Sciatic nerve (tissue), 2 donors: Measurements from ENCODE around the gene RNF5. TPM values are rescaled to one million over a fixed set of nuclear protein-coding genes. Genes with fewer than 3 reads are reported as not detected.
"Not testable (repeated sequence)": the region's sequence is repeated elsewhere in the genome, so short reads cannot be mapped to it uniquely, and the experiment has no call there.

Source experiments
- ATAC-seq: fragments of 200-7000 bp; cut with Tn5 transposase; one replicate; pipeline ENCODE4 v1.9.1; 2020; ENCODE audit warnings: mild to moderate bottlenecking, moderate library complexity
- DNase-seq: peaks from one replicate; pipeline ENCODE4 v3.0.0-alpha.2; 2020; ENCODE audit warnings: low spot score
- intact Hi-C: fragments of 100-400 bp; cut with DNase I; formaldehyde crosslinking; loops from one replicate; pipeline ENCODE4 v1.14.2; 2022
- total RNA-seq: library from RNA; stranded (reverse); fragmentation: NEBNext Ultra II Directional; extraction: Animal tissue kit (Norgen Biotek cat#: 25700); gene quantifications from one replicate; pipeline ENCODE4 v1.2.1, GENCODE V29; 2021
- donor health status: DM: no; HTN: no; CAD: no.
- donor health status: DM: no; HTN: no; CAD: no.

The RNF5 gene
- total RNA-seq, 1 donor from 2014 or later, result 63.8 TPM

GRCh38 chr6:32171234-32171633 is 7.0 kb upstream of the RNF5 start:
- intact Hi-C loops, result no loop called here
- ATAC-seq (no peak), DNase-seq (no peak)

- ATAC-seq (no peak), DNase-seq (no peak)
- intact Hi-C loops, result no loop called here
These were observed 5.0 kb upstream of the RNF5 start for GRCh38 chr6:32173051-32173727.

- intact Hi-C loops, result no loop called here
- DNase-seq, result no peak
- no peak for ATAC-seq
These were observed 3.8 kb upstream of the RNF5 start for GRCh38 chr6:32174416-32174815.

- ATAC-seq (no peak), DNase-seq (no peak)
- intact Hi-C loops, result no loop called here
These were observed 2.9 kb upstream of the RNF5 start for GRCh38 chr6:32175322-32175710.

GRCh38 chr6:32175711-32176475 is 2.3 kb upstream of the RNF5 start, which contains the start of gene AGPAT1:
AGPAT1 (minus strand) TSS chr6:32176084; CDS start chr6:32171496, 4,588 bp downstream.
- DNase-seq, result peak; percentile 98
- ATAC-seq, result peak; percentile 80
- intact Hi-C loops, result no loop called here

- no peak for DNase-seq
- intact Hi-C loops, result no loop called here
- peak; percentile 1 for ATAC-seq
These were observed 1.6 kb upstream of the RNF5 start for GRCh38 chr6:32176476-32177182.

- ATAC-seq, result peak; percentile 33
- DNase-seq, result no peak
- intact Hi-C loops, result no loop called here
These were observed 920 bp upstream of the RNF5 start for GRCh38 chr6:32177183-32177787.

- DNase-seq (no peak), ATAC-seq (no peak)
- intact Hi-C loops, result no loop called here
These were observed 589 bp downstream of the RNF5 start for GRCh38 chr6:32178547-32179440.

GRCh38 chr6:32179766-32180405 is 1.7 kb downstream of the RNF5 start:
- intact Hi-C loops, result no loop called here
- DNase-seq (no peak), ATAC-seq (no peak)

- intact Hi-C loops, result no loop called here
- ATAC-seq (no peak), DNase-seq (no peak)
These were observed 3.0 kb downstream of the RNF5 start for GRCh38 chr6:32181148-32181702.

- DNase-seq, result no peak
- intact Hi-C loops, result no loop called here
- no peak for ATAC-seq
These were observed 3.8 kb downstream of the RNF5 start for GRCh38 chr6:32181915-32182529.

- intact Hi-C loops, result no loop called here
- ATAC-seq, result no peak
- DNase-seq, result no peak
These were observed 4.4 kb downstream of the RNF5 start for GRCh38 chr6:32182555-32182981.

- ATAC-seq (no peak), DNase-seq (no peak)
- intact Hi-C loops, result no loop called here
These were observed 4.8 kb downstream of the RNF5 start for GRCh38 chr6:32183030-32183429.

GRCh38 chr6:32183483-32184083 is 5.4 kb downstream of the RNF5 start:
- ATAC-seq (no peak), DNase-seq (no peak)
- intact Hi-C loops, result no loop called here

GRCh38 chr6:32184084-32184640 is 6.0 kb downstream of the RNF5 start, which contains the start of gene AGER:
AGER (minus strand) TSS chr6:32184253; CDS start chr6:32184222, 31 bp downstream.
- intact Hi-C loops, result no loop called here
- ATAC-seq (no peak), DNase-seq (no peak)

GRCh38 chr6:32185681-32186131 is 7.5 kb downstream of the RNF5 start:
- intact Hi-C loops, result not testable (repeated sequence)
- ATAC-seq, result peak; percentile 75
- DNase-seq, result peak; percentile 85
